Renal cortex interstitium (tissue), 15 donors: ENCODE data around the gene CLDN9. TPM values are rescaled to one million over a fixed set of nuclear protein-coding genes. Genes with fewer than 3 reads are reported as not detected.

ENCODE experiments used
- DNase-seq, 11 donors: peaks; one replicate each; pipeline ENCODE4 v3.0.0-alpha.2; 2013; ENCODE audit warnings: low read depth in 9 of 11, low spot score in 4 of 11; ENCODE audit errors: extremely low read depth in 1 of 11
- long read RNA-seq, 16 experiments: transcript quantifications; one replicate each; lab custom pipeline, GENCODE V29; 2026
- polyA plus RNA-seq, 3 donors: library from polyadenylated mRNA; unstranded; fragments of 120-200 nt; gene quantifications; one replicate each; pipeline ENCODE4 v1.2.1, GENCODE V29; 2013; ENCODE audit not compliant: insufficient read length in 3 of 3

CLDN9 gene, protein sequence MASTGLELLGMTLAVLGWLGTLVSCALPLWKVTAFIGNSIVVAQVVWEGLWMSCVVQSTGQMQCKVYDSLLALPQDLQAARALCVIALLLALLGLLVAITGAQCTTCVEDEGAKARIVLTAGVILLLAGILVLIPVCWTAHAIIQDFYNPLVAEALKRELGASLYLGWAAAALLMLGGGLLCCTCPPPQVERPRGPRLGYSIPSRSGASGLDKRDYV
- 1 to 10 TPM; 1.7 to 3.2 (median 2.5) TPM for polyA plus RNA-seq
- long read RNA-seq, donor 1, partial matches to known transcripts = 0 of 1 reads
- long read RNA-seq, donor 1, other reads (novel, unspliced or antisense) = 0 of 1 reads
- long read RNA-seq, donor 2, partial matches to known transcripts = 0 of 4 reads
- long read RNA-seq, donor 2, other reads (novel, unspliced or antisense) = 0 of 4 reads
- long read RNA-seq, donor 3, transcript CLDN9-201 (1 exons, 2,050 nt) = major isoform, 8 of 21 reads
- long read RNA-seq, donor 3, partial matches to known transcripts = 13 of 21 reads
- long read RNA-seq, donor 3, other reads (novel, unspliced or antisense) = 0 of 21 reads
- long read RNA-seq, donor 4, partial matches to known transcripts = 0 of 1 reads
- long read RNA-seq, donor 4, other reads (novel, unspliced or antisense) = 0 of 1 reads
- long read RNA-seq, donor 5 = 0 reads
- long read RNA-seq, donor 6, transcript CLDN9-201 (1 exons, 2,050 nt) = major isoform, 6 of 6 reads
- long read RNA-seq, donor 6, partial matches to known transcripts = 0 of 6 reads
- long read RNA-seq, donor 6, other reads (novel, unspliced or antisense) = 0 of 6 reads
- long read RNA-seq, donor 7, partial matches to known transcripts = 0 of 3 reads
- long read RNA-seq, donor 7, other reads (novel, unspliced or antisense) = 0 of 3 reads
- long read RNA-seq, donor 8 = 0 reads
- long read RNA-seq, donor 9, partial matches to known transcripts = 0 of 1 reads
- long read RNA-seq, donor 9, other reads (novel, unspliced or antisense) = 0 of 1 reads
- long read RNA-seq, donor 10, partial matches to known transcripts = 13 of 14 reads
- long read RNA-seq, donor 10, other reads (novel, unspliced or antisense) = 0 of 14 reads
- long read RNA-seq, donor 11, partial matches to known transcripts = 0 of 11 reads
- long read RNA-seq, donor 11, other reads (novel, unspliced or antisense) = 10 of 11 reads
- long read RNA-seq, donor 12, partial matches to known transcripts = 0 of 2 reads
- long read RNA-seq, donor 12, other reads (novel, unspliced or antisense) = 0 of 2 reads
- long read RNA-seq, donor 13 = 0 reads
- long read RNA-seq, donor 14, partial matches to known transcripts = 0 of 3 reads
- long read RNA-seq, donor 14, other reads (novel, unspliced or antisense) = 0 of 3 reads
- long read RNA-seq, donor 15, partial matches to known transcripts = 0 of 1 reads
- long read RNA-seq, donor 15, other reads (novel, unspliced or antisense) = 0 of 1 reads
- long read RNA-seq, donor 16, transcript CLDN9-201 (1 exons, 2,050 nt) = major isoform, 9 of 9 reads
- long read RNA-seq, donor 16, partial matches to known transcripts = 0 of 9 reads
- long read RNA-seq, donor 16, other reads (novel, unspliced or antisense) = 0 of 9 reads

DNA sequence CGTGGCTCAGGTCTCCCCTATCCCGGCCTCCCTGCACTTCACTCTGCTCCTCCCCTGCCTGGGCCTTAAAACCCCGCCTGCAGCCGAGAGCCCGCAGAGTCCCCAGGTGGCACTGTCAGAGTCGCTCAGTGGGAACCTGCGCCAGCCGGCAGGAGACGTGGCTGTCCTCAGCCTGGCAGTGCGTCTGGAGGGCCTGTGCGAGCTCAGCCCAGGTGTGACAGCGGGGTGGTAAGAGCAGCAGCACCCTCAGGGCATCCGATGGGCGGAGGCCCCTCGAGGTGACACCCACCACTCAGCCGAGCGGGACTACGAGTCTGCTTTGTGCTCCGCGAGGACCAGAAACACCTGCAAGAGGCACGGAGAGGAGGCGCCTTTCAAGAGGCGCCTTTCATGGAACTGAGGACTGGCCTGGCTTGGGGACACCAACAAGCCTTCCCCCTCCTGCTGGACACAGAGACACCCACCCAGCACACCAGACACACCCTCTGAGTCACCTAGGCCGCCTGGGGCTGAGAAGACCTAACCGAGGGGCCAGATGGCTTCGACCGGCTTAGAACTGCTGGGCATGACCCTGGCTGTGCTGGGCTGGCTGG, at the start of gene CLDN9:
Gene CLDN9, plus strand, starts transcription at position 96 of the 593 bp plus-strand sequence. Its CDS starts 440 bp downstream, at position 536.
- DNase-seq = no peak

- no peak for DNase-seq
Observed at GRCh38 chr16:2963074-2963722, 49.5 kb upstream of the CLDN9 start.

GRCh38 chr16:2963723-2964474, 48.8 kb upstream of the CLDN9 start, which contains the start of gene KREMEN2:
TSS of gene KREMEN2 (plus strand) at chr16:2964275. CDS start at chr16:2964521, 246 bp downstream.
- no peak for DNase-seq

DNA sequence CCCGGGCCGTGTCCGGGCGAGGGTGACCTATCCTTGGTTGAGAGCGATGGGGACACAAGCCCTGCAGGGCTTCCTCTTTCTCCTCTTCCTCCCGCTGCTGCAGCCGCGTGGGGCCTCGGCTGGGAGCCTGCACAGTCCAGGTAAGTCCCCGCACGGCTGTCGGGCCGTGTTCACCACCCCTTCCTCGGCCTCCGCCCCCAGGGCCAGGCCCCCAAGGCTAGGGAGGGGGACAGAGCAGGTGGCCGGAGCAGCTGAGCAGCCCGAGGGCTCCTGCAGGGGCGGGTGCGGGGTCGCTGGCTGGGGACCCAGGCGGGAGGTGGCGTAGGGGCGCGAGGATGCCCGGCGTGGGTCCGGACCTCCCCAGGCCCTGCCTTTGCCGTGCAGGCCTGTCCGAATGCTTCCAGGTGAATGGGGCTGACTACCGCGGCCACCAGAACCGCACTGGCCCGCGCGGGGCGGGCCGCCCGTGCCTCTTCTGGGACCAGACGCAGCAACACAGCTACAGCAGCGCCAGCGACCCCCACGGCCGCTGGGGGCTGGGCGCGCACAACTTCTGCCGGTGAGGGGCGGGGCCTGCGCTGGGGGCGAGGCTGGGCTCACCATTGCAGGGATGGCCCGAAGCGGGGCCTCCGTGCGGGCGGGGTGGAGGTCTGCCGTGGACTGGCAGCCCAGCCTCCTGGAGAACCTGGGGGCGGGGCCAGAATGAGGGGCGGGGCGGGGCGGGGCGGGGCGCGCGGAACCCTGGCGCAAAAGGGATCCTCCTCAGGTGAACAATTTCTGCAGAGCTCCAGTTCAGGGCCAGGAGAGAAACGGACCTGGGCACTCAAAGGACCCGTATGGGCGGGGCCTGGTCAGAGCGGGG, 48.0 kb upstream of the CLDN9 start:
- DNase-seq = no peak

DNA sequence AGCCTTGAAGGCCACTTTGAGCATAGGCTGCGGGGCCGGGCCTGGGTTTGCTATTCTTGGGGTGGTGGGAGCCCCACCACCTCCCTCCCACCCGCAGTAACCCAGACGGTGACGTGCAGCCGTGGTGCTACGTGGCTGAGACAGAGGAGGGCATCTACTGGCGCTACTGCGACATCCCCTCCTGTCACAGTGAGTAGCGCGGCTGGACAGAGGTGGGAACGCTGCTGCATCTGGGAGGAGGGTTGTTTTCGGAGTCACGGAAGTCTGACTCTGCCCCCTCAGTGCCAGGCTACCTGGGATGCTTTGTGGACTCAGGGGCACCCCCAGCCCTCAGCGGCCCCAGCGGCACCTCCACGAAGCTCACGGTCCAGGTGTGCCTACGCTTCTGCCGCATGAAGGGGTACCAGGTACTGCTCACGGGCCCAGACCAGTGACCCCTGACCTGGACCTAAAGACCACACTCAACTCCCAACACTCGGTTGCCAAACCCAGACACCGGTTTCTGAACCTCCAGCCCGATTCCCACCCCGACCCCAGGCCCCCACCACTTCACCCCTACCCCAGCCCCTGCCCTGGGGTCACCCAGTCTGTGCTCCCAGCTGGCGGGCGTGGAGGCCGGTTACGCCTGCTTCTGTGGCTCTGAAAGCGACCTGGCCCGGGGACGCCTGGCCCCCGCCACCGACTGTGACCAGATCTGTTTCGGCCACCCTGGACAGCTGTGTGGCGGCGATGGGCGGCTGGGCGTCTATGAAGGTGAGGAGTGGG, 46.5 kb upstream of the CLDN9 start:
- DNase-seq = no peak

GRCh38 chr16:2966808-2967191, 45.9 kb upstream of the CLDN9 start:
- DNase-seq = no peak

DNA sequence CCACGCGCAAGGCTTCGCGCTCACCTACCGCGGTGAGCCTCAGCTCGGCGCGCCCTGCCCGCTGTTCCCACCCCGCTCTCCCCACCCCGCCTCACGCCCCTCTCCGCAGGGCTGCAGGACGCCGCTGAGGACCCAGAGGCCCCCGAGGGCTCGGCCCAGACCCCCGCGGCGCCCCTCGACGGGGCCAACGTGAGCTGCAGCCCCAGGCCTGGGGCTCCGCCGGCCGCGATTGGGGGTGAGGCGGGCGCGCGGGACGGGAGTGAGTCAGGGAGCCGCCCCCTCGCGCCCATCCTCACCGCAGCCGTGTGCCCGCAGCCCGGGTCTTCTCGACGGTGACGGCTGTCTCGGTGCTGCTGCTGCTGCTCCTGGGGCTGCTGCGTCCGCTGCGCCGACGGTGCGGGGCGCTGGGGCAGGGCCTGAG, 45.5 kb upstream of the CLDN9 start:
- no peak for DNase-seq

- DNase-seq = no peak
Observed at GRCh38 chr16:2967721-2968161, 45.0 kb upstream of the CLDN9 start.

DNA sequence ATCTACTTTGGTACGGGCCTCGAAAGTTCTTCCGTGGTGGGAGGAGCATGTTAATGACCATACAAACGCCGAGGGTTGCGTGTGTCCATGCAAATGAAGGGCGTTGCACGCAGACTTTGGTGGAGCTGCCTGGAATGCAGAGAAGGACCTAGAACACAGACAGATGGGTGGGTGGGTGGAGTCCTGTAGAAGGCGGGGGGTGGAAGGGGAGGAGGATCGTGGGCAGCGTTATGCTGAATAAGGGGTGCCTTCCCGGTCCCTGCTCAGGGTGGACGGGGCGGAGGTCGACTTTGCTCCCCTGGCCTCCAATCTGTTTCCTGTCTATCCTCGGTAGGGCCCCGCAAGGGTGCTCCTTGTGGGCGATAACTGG, 44.4 kb upstream of the CLDN9 start:
- DNase-seq = no peak

- peak in 10 of 11 donors; percentile 73 to 84 (median 80) for DNase-seq
Observed at GRCh38 chr16:2968738-2969544, 43.8 kb upstream of the CLDN9 start, which contains the start of gene PAQR4. TSS of gene PAQR4 (plus strand) at chr16:2969348. CDS start at chr16:2969675, 327 bp downstream.

GRCh38 chr16:2969545-2970521, 42.9 kb upstream of the CLDN9 start:
- no peak for DNase-seq

DNA sequence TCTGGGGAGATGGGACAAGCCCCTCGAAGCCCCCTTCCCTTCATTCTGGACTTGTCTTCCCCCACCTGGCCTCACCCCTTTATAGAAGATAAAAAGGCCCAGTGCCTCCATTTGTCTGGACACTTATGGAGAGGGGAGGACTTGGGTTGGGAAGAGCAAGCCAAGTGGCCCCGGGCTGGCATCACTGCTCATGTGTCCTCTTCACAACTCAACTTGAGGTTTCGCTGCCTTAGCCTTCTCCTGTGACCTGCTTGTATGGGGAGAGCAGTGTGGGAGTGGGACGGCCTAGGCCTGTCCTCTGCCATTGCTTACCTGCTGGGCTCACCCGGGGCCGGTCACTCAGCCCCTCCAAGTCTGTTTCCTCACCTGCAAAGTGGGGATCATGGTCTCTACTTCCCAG, 42.2 kb upstream of the CLDN9 start:
- DNase-seq = no peak
